Ramos (cell line): Measurements from ENCODE around the gene SDCCAG8.

ENCODE experiments used
- in situ Hi-C: fragments of 300-500 bp; cut with MboI; formaldehyde crosslinking; loops from one replicate; pipeline ENCODE4 v1.14.3; 2022; ENCODE audit warnings: low sequenced_read_pairs; ENCODE audit not compliant: unreplicated experiment

The SDCCAG8 gene

GRCh38 chr1:243409284-243409683, 153.4 kb downstream of the SDCCAG8 start:
- in situ Hi-C loops: no loop called here

GRCh38 chr1:243411472-243411871, 155.6 kb downstream of the SDCCAG8 start:
- in situ Hi-C loops: no loop called here

GRCh38 chr1:243413431-243414151, 157.8 kb downstream of the SDCCAG8 start:
- in situ Hi-C loops: no loop called here

- in situ Hi-C loops: no loop called here
Measured at GRCh38 chr1:243414152-243414494, 158.3 kb downstream of the SDCCAG8 start.

- in situ Hi-C loops: no loop called here
Measured at GRCh38 chr1:243415663-243416408, 160.0 kb downstream of the SDCCAG8 start.

- in situ Hi-C loops: no loop called here
Measured at GRCh38 chr1:243416495-243416894, 160.7 kb downstream of the SDCCAG8 start.

GRCh38 chr1:243420016-243420945, 164.4 kb downstream of the SDCCAG8 start:
- in situ Hi-C loops: no loop called here

- in situ Hi-C loops: no loop called here
Measured at GRCh38 chr1:243420946-243421685, 165.3 kb downstream of the SDCCAG8 start.

- in situ Hi-C loops: no loop called here
Measured at GRCh38 chr1:243421784-243422183, 165.9 kb downstream of the SDCCAG8 start.

GRCh38 chr1:243422362-243422761, 166.5 kb downstream of the SDCCAG8 start:
- in situ Hi-C loops: no loop called here

GRCh38 chr1:243428084-243428483, 172.2 kb downstream of the SDCCAG8 start:
- in situ Hi-C loops: no loop called here

GRCh38 chr1:243428617-243429342, 172.9 kb downstream of the SDCCAG8 start:
- in situ Hi-C loops: no loop called here

- in situ Hi-C loops: no loop called here
Measured at GRCh38 chr1:243431591-243431990, 175.8 kb downstream of the SDCCAG8 start.

GRCh38 chr1:243432136-243432535, 176.3 kb downstream of the SDCCAG8 start:
- in situ Hi-C loops: no loop called here

GRCh38 chr1:243433737-243434370, 178.0 kb downstream of the SDCCAG8 start:
- in situ Hi-C loops: no loop called here

- in situ Hi-C loops: no loop called here
Measured at GRCh38 chr1:243434594-243434993, 178.8 kb downstream of the SDCCAG8 start.

GRCh38 chr1:243435836-243436235, 180.0 kb downstream of the SDCCAG8 start:
- in situ Hi-C loops: no loop called here

- in situ Hi-C loops: no loop called here
Measured at GRCh38 chr1:243438146-243438545, 182.3 kb downstream of the SDCCAG8 start.

- in situ Hi-C loops: no loop called here
Measured at GRCh38 chr1:243438815-243439214, 183.0 kb downstream of the SDCCAG8 start.
